IMR-90 (cell line): Measurements from ENCODE around the gene FAM204A. TPM values are rescaled to one million over a fixed set of nuclear protein-coding genes. Genes with fewer than 3 reads are reported as not detected.

Source experiments
- ATAC-seq: fragments of 200-7000 bp; cut with Tn5 transposase; 2 replicates; pipeline ENCODE4 v1.9.1; 2020; ENCODE audit warnings: low read depth, mild to moderate bottlenecking, moderate library complexity
- BruUV-seq: library from RNA; stranded (reverse); fragments of 400-500 nt; replicated peaks from 2 replicates; lab custom pipeline; 2021; lab: Mats Ljungman, UMichigan
- CTCF ChIA-PET: fragments of 300-600 bp; formaldehyde crosslinking; extraction: SDS; loops from one replicate; lab custom pipeline; 2021; ENCODE audit warnings: antibody characterized with exemption; lab: Yijun Ruan, JAX
- POLR2A ChIA-PET: fragments of 300-600 bp; sonication (Branson Sonifier 250); formaldehyde crosslinking; loops from one replicate; lab custom pipeline; 2022; ENCODE audit warnings: antibody characterized with exemption; ENCODE audit not compliant: unreplicated experiment; lab: Charles Lee
- DNase-seq: peaks from one replicate; pipeline ENCODE4 v3.0.0; 2013
- H2AFZ ChIP-seq: replicated peaks from 2 replicates; pipeline ENCODE3; 2013; ENCODE audit warnings: low read length, mild to moderate bottlenecking; ENCODE audit not compliant: poor library complexity
- H2AK5ac ChIP-seq: 2 replicates; pipeline ENCODE4 v1.6.1; 2013; ENCODE audit warnings: low read depth, low read length, inconsistent platforms
- H2AK9ac ChIP-seq: replicated peaks from 2 replicates; pipeline ENCODE3; 2013; ENCODE audit warnings: mild to moderate bottlenecking, low read depth, low read length, moderate library complexity; ENCODE audit not compliant: poor library complexity
- H2BK120ac ChIP-seq: 2 replicates; pipeline ENCODE4 v1.6.1; 2013; ENCODE audit warnings: low read depth, low read length, inconsistent platforms
- H2BK15ac ChIP-seq: 3 replicates; pipeline ENCODE4 v1.6.1; 2013; ENCODE audit warnings: low read depth, low read length, inconsistent platforms
- H2BK20ac ChIP-seq: 2 replicates; pipeline ENCODE4 v1.6.1; 2013; ENCODE audit warnings: low read depth, mild to moderate bottlenecking, inconsistent platforms, low read length, moderate library complexity
- H2BK5ac ChIP-seq: 2 replicates; pipeline ENCODE4 v1.6.1; 2013; ENCODE audit warnings: mild to moderate bottlenecking, low read depth, low read length, inconsistent platforms; ENCODE audit not compliant: poor library complexity, severe bottlenecking
- H3K14ac ChIP-seq: replicated peaks from 2 replicates; pipeline ENCODE4 v1.6.1; 2013; ENCODE audit warnings: low read depth, low read length, inconsistent platforms
- H3K18ac ChIP-seq: 2 replicates; pipeline ENCODE4 v1.6.1; 2013; ENCODE audit warnings: low read depth, low read length, control low read depth
- H3K23ac ChIP-seq: 2 replicates; pipeline ENCODE4 v1.6.1; 2013; ENCODE audit warnings: low read depth, low read length, inconsistent platforms
- H3K27ac ChIP-seq: 2 replicates; pipeline ENCODE4 v1.5.1; 2013; ENCODE audit warnings: mild to moderate bottlenecking, control low read depth, low read length; ENCODE audit not compliant: insufficient read depth
- H3K27me3 ChIP-seq: 2 replicates; pipeline ENCODE4 v1.6.1; 2013; ENCODE audit warnings: low read length; ENCODE audit not compliant: control insufficient read depth, insufficient read depth
- H3K36me3 ChIP-seq: 2 replicates; pipeline ENCODE4 v1.6.1; 2013; ENCODE audit warnings: low read length, mixed read lengths; ENCODE audit not compliant: control insufficient read depth, insufficient read depth
- H3K4ac ChIP-seq: 2 replicates; pipeline ENCODE4 v1.6.1; 2013; ENCODE audit warnings: low read depth, low read length, inconsistent platforms
- H3K4me1 ChIP-seq: 2 replicates; pipeline ENCODE4 v1.6.1; 2013; ENCODE audit warnings: low read length, mixed read lengths; ENCODE audit not compliant: control insufficient read depth, insufficient read depth
- H3K4me2 ChIP-seq: 2 replicates; pipeline ENCODE4 v1.6.1; 2013; ENCODE audit warnings: low read depth, mild to moderate bottlenecking, control low read depth, low read length, moderate library complexity
- H3K4me3 ChIP-seq: 2 replicates; pipeline ENCODE4 v1.5.1; 2013; ENCODE audit warnings: low read depth, mild to moderate bottlenecking, control low read depth, low read length, moderate library complexity; ENCODE audit not compliant: insufficient read depth
- H3K56ac ChIP-seq: 2 replicates; pipeline ENCODE4 v1.6.1; 2013; ENCODE audit warnings: low read length, inconsistent platforms; ENCODE audit not compliant: insufficient read depth; ENCODE audit errors: extremely low read depth
- H3K79me1 ChIP-seq, 2 experiments: 2 replicates each; pipeline ENCODE4 v1.6.1; 2013; ENCODE audit warnings: low read length in 2 of 2, inconsistent platforms in 1 of 2, low read depth in 1 of 2
- H3K9ac ChIP-seq: 2 replicates; pipeline ENCODE4 v1.6.1; 2013; ENCODE audit warnings: low read depth, low read length, control low read depth
- H3K9me1 ChIP-seq: 2 replicates; pipeline ENCODE4 v1.6.1; 2013; ENCODE audit warnings: low read length, inconsistent platforms; ENCODE audit not compliant: insufficient read depth
- H3K9me3 ChIP-seq: 2 replicates; pipeline ENCODE4 v1.6.1; 2013; ENCODE audit warnings: low read length; ENCODE audit not compliant: control insufficient read depth, insufficient read depth
- H4K20me1 ChIP-seq: 2 replicates; pipeline ENCODE4 v1.6.1; 2013; ENCODE audit warnings: low read length, inconsistent platforms; ENCODE audit not compliant: insufficient read depth
- H4K5ac ChIP-seq: 2 replicates; pipeline ENCODE4 v1.6.1; 2013; ENCODE audit warnings: mild to moderate bottlenecking, low read depth, low read length, control low read depth
- H4K8ac ChIP-seq, 2 experiments: 2 replicates each; pipeline ENCODE4 v1.6.1; 2013; ENCODE audit warnings: low read depth in 2 of 2, low read length in 2 of 2, control low read depth in 1 of 2, inconsistent platforms in 1 of 2
- H4K91ac ChIP-seq: 2 replicates; pipeline ENCODE4 v1.6.1; 2013; ENCODE audit warnings: low read depth, low read length, inconsistent platforms; ENCODE audit not compliant: insufficient read depth
- BHLHE40 ChIP-seq: fragments of 150-350 bp; IDR thresholded peaks from 2 replicates; pipeline ENCODE4 v1.6.1; 2016; ENCODE audit warnings: mild to moderate bottlenecking, low read depth, low read length
- CEBPB ChIP-seq: IDR thresholded peaks from 2 replicates; pipeline ENCODE4 v1.6.1; 2012; ENCODE audit warnings: low read depth, low read length, improper control_type of control experiment
- CHD1 ChIP-seq: IDR thresholded peaks from 2 replicates; pipeline ENCODE4 v1.6.1; 2012; ENCODE audit warnings: low read depth, low read length, improper control_type of control experiment
- MXI1 ChIP-seq: IDR thresholded peaks from 2 replicates; pipeline ENCODE4 v1.6.1; 2012; ENCODE audit warnings: low read depth, mild to moderate bottlenecking, low read length, moderate library complexity, borderline replicate concordance
- RAD21 ChIP-seq: IDR thresholded peaks from 2 replicates; pipeline ENCODE4 v1.6.1; 2012; ENCODE audit warnings: low read length, improper control_type of control experiment
- RCOR1 ChIP-seq: IDR thresholded peaks from 2 replicates; pipeline ENCODE4 v1.6.1; 2012; ENCODE audit warnings: mild to moderate bottlenecking, low read length, improper control_type of control experiment; ENCODE audit not compliant: insufficient replicate concordance
- SMC3 ChIP-seq: fragments of 150-350 bp; IDR thresholded peaks from 2 replicates; pipeline ENCODE4 v1.6.1; 2016; ENCODE audit warnings: low read depth, mild to moderate bottlenecking, antibody characterized with exemption, low read length, moderate library complexity
- WGBS, 2 experiments: methylation state at CpG; one replicate each; pipeline versions ENCODE4 v1.1.5 to v1.1.7; 2013; ENCODE audit warnings: missing lambda C conversion rate in 2 of 2; ENCODE audit not compliant: insufficient read length in 1 of 2; ENCODE audit errors: extremely low coverage in 2 of 2; 5-methylcytosine and 5-hydroxymethylcytosine counted together
- dilution Hi-C: fragments of 300-500 bp; cut with HindIII; formaldehyde crosslinking; loops from one replicate; pipeline ENCODE4 v1.14.3; 2018; ENCODE audit warnings: low sequenced_read_pairs; ENCODE audit not compliant: unreplicated experiment
- in situ Hi-C: fragments of 300-500 bp; cut with MboI; formaldehyde crosslinking; loops from 3 replicates; pipeline ENCODE4 v1.14.3; 2019; ENCODE audit warnings: low sequenced_read_pairs, inconsistent platforms, mixed read lengths
- intact Hi-C: fragments of 100-400 bp; cut with micrococcal nuclease; formaldehyde crosslinking; loops from 2 replicates; pipeline ENCODE4 v1.10.0; 2022
- polyA plus RNA-seq, 3 experiments: library from polyadenylated mRNA; depleted of rRNA; stranded (reverse); fragments of >200 nt; gene quantifications; 2 replicates each; pipeline ENCODE4 v1.2.3, GENCODE V29; 2012; ENCODE audit warnings: low replicate concordance in 1 of 3
- total RNA-seq: library from RNA; depleted of rRNA; stranded (reverse); fragments of >200 nt; gene quantifications from 2 replicates; pipeline ENCODE4 v1.2.3, GENCODE V29; 2012
- TF ChIP-seq, protein P1 (sequence below): conservative IDR thresholded peaks from 2 replicates; pipeline ENCODE4 v1.5.1; 2012; ENCODE audit warnings: mild to moderate bottlenecking, low read depth, low read length, improper control_type of control experiment
- TF ChIP-seq, protein P2 (sequence below): fragments of 150-350 bp; IDR thresholded peaks from 2 replicates; pipeline ENCODE4 v1.6.1; 2017; ENCODE audit warnings: mild to moderate bottlenecking, antibody characterized with exemption, low read length, low read depth

FAM204A gene
- total and polyA plus RNA-seq, 2 of the 4 experiments (the other 2 are of a cell fraction): 23.6 to 54.3 TPM

DNA sequence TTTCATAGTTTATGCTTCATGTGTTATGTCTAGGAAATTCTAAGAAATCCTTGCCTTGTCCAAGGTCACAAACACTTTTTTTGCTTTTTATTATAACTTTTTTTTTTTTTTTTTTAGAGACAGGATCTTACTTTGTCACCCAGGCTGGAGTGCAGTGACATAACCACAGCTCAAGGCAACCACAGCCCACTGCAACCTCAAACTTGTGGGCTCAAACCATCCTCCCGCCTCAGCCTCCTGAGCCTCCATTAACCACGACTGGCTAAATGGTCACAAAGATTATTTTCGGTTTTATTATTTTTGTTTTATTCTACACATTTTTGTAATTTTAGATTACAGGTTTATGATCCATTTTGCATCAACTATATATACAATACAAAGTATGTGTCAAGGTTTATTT is 7.1 kb upstream of the FAM204A start:
- Histone ChIP-seq H3K4me2 (no peak overlapping the region), H4K5ac (no peak overlapping the region), H3K9me3 (no peaks in the 10 kb centered on the region), H3K9me1 (no peaks in the 10 kb centered on the region), H3K27me3 (no peaks in the 10 kb centered on the region; the same call in 1 of the 2 replicates), H3K18ac (no peak overlapping the region), H2BK120ac (no peak overlapping the region), H2AK5ac (no peak overlapping the region), H3K9ac (no peak overlapping the region), H4K20me1 (no peaks in the 10 kb centered on the region), H3K56ac (no peak overlapping the region), H3K27ac (no peak overlapping the region), H3K23ac (no peak overlapping the region), H4K91ac (no peak overlapping the region), H3K14ac (no peak overlapping the region), H2AK9ac (no peak overlapping the region), H3K79me1 (no peaks in the 10 kb centered on the region), H3K4ac (no peak overlapping the region), H2BK15ac (no peak overlapping the region), H4K8ac (no peak overlapping the region), H3K4me1 (no peaks in the 10 kb centered on the region), H2BK5ac (no peak overlapping the region), H3K4me3 (no peak overlapping the region), H3K36me3 (no peaks in the 10 kb centered on the region), H2AFZ (no peak overlapping the region), H2BK20ac (no peak overlapping the region)
- no CpG with 5 or more reads among the region's 3 CpGs for WGBS, 2 experiments
- TF ChIP-seq RAD21 (no peak), RCOR1 (no peak), MXI1 (no peak), BHLHE40 (no peak), CEBPB (no peak), CHD1 (no peak), SMC3 (no peak)
- TF ChIP-seq, protein P1, sequence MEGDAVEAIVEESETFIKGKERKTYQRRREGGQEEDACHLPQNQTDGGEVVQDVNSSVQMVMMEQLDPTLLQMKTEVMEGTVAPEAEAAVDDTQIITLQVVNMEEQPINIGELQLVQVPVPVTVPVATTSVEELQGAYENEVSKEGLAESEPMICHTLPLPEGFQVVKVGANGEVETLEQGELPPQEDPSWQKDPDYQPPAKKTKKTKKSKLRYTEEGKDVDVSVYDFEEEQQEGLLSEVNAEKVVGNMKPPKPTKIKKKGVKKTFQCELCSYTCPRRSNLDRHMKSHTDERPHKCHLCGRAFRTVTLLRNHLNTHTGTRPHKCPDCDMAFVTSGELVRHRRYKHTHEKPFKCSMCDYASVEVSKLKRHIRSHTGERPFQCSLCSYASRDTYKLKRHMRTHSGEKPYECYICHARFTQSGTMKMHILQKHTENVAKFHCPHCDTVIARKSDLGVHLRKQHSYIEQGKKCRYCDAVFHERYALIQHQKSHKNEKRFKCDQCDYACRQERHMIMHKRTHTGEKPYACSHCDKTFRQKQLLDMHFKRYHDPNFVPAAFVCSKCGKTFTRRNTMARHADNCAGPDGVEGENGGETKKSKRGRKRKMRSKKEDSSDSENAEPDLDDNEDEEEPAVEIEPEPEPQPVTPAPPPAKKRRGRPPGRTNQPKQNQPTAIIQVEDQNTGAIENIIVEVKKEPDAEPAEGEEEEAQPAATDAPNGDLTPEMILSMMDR: no peak
- TF ChIP-seq, protein P2, sequence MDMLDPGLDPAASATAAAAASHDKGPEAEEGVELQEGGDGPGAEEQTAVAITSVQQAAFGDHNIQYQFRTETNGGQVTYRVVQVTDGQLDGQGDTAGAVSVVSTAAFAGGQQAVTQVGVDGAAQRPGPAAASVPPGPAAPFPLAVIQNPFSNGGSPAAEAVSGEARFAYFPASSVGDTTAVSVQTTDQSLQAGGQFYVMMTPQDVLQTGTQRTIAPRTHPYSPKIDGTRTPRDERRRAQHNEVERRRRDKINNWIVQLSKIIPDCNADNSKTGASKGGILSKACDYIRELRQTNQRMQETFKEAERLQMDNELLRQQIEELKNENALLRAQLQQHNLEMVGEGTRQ: no peak
- intact Hi-C loops: no loop called here
- DNase-seq (no peak), ATAC-seq (no peak)
- no TSS peak for BruUV-seq
- CTCF ChIA-PET: no interaction called here
- in situ Hi-C loops: no loop called here
- dilution Hi-C loops: no loop called here
- POLR2A ChIA-PET: no interaction called here
